SK-N-SH treated with all-trans-retinoic acid at 6 μM for 48 hours (cell line): Measurements from ENCODE around the gene SLC66A3.

Source experiments
- ARNTL ChIP-seq: fragments of 450-650 bp; formaldehyde crosslinking; IDR thresholded peaks from 2 replicates; pipeline ENCODE4 v1.5.0; 2020; ENCODE audit warnings: low read depth, mild to moderate bottlenecking, moderate library complexity, borderline replicate concordance
- CSDC2 ChIP-seq: fragments of 250-450 bp; sonication (Bioruptor Pico); IDR thresholded peaks from 2 replicates; pipeline ENCODE4 v1.5.0; 2020; ENCODE audit warnings: mild to moderate bottlenecking, moderate library complexity
- PPARA ChIP-seq: fragments of 250-450 bp; sonication (Bioruptor Pico); IDR thresholded peaks from 2 replicates; pipeline ENCODE4 v1.5.0; 2020; ENCODE audit warnings: mild to moderate bottlenecking, borderline replicate concordance
- SNAI2 ChIP-seq: fragments of 250-450 bp; sonication (Bioruptor Pico); IDR thresholded peaks from 2 replicates; pipeline ENCODE4 v1.5.0; 2020; ENCODE audit warnings: mild to moderate bottlenecking, moderate library complexity
- TOX ChIP-seq: fragments of 250-450 bp; sonication (Bioruptor Pico); IDR thresholded peaks from 2 replicates; pipeline ENCODE4 v1.8.0; 2021; ENCODE audit warnings: mild to moderate bottlenecking, moderate library complexity, borderline replicate concordance
- ZFP3 ChIP-seq: fragments of 250-450 bp; sonication (Bioruptor Pico); IDR thresholded peaks from 2 replicates; pipeline ENCODE4 v1.5.0; 2020; ENCODE audit warnings: mild to moderate bottlenecking, moderate library complexity
- ZFP30 ChIP-seq: fragments of 450-650 bp; formaldehyde crosslinking; IDR thresholded peaks from 2 replicates; pipeline ENCODE4 v1.5.0; 2022; ENCODE audit warnings: mild to moderate bottlenecking, moderate library complexity
- ZNF8 ChIP-seq: fragments of 450-650 bp; formaldehyde crosslinking; IDR thresholded peaks from 2 replicates; pipeline ENCODE4 v1.5.0; 2020; ENCODE audit warnings: mild to moderate bottlenecking, moderate library complexity
- TF ChIP-seq, protein P1 (sequence below): fragments of 250-450 bp; sonication (Bioruptor Pico); IDR thresholded peaks from 2 replicates; pipeline ENCODE4 v1.8.0; 2020; ENCODE audit warnings: mild to moderate bottlenecking, moderate library complexity, borderline replicate concordance

DNA sequence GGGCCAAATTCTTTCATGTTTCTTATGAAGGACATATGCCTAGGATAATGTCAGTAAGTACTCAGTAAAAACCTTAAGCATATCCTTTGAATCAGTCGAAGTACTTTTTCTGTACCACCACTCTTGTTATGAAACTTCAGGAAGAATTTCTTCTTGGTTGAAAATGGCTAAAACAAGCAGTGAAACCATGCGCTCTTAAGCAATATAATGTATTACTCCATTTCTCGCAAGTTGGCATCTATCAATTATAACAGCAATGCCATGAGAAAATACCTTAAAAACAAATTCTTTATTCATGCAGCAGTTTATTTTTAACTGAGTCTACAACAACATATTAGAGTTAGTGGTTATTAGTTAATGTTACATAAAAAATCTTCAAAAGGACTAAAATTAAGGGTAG is 41.0 kb downstream of the SLC66A3 start:
- TF ChIP-seq ZFP30 (CRISPR knock-in tag) (no peak), ARNTL (CRISPR knock-in tag) (no peak), CSDC2 (CRISPR knock-in tag) (no peak), SNAI2 (CRISPR knock-in tag) (no peak), ZNF8 (no peak), TOX (no peak), ZFP3 (CRISPR knock-in tag) (no peak), PPARA (no peak)
- TF ChIP-seq, protein P1, sequence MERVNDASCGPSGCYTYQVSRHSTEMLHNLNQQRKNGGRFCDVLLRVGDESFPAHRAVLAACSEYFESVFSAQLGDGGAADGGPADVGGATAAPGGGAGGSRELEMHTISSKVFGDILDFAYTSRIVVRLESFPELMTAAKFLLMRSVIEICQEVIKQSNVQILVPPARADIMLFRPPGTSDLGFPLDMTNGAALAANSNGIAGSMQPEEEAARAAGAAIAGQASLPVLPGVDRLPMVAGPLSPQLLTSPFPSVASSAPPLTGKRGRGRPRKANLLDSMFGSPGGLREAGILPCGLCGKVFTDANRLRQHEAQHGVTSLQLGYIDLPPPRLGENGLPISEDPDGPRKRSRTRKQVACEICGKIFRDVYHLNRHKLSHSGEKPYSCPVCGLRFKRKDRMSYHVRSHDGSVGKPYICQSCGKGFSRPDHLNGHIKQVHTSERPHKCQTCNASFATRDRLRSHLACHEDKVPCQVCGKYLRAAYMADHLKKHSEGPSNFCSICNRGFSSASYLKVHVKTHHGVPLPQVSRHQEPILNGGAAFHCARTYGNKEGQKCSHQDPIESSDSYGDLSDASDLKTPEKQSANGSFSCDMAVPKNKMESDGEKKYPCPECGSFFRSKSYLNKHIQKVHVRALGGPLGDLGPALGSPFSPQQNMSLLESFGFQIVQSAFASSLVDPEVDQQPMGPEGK (CRISPR knock-in tag) = no peak
